HEK293T (cell line): ENCODE results near the gene SEC14L1.
"Not testable (repeated sequence)": the region's sequence is repeated elsewhere in the genome, so short reads cannot be mapped to it uniquely, and the experiment has no call there.

ENCODE experiments used
- CTCF ChIA-PET: fragments of 350-600 bp; formaldehyde crosslinking; extraction: SDS; loops from one replicate; lab custom pipeline; 2021; ENCODE audit warnings: antibody characterized with exemption, inconsistent platforms; lab: Yijun Ruan, JAX
- POLR2A ChIA-PET: fragments of 350-600 bp; formaldehyde crosslinking; extraction: SDS; loops from one replicate; lab custom pipeline; 2020; ENCODE audit warnings: antibody characterized with exemption, inconsistent platforms; lab: Yijun Ruan, JAX
- DNase-seq: peaks from one replicate; pipeline ENCODE4 v3.0.0; 2012; ENCODE audit warnings: mixed read lengths; ENCODE audit errors: extremely low spot score
- ARNT ChIP-seq: fragments of 450-650 bp; IDR thresholded peaks from 2 replicates; pipeline ENCODE4 v1.6.1; 2017; ENCODE audit warnings: mild to moderate bottlenecking
- BHLHE40 ChIP-seq: fragments of 450-650 bp; IDR thresholded peaks from 2 replicates; pipeline ENCODE4 v1.6.1; 2016; ENCODE audit warnings: mild to moderate bottlenecking, moderate library complexity, borderline replicate concordance
- CTBP1 ChIP-seq: fragments of 450-650 bp; IDR thresholded peaks from 2 replicates; pipeline ENCODE4 v1.6.1; 2016; ENCODE audit warnings: borderline replicate concordance
- ELF4 ChIP-seq: fragments of 450-650 bp; IDR thresholded peaks from 2 replicates; pipeline ENCODE4 v1.6.1; 2017; ENCODE audit warnings: antibody characterized with exemption
- FOXA1 ChIP-seq: fragments of 450-650 bp; IDR thresholded peaks from 2 replicates; pipeline ENCODE4 v1.6.1; 2016; ENCODE audit warnings: mild to moderate bottlenecking
- FOXK2 ChIP-seq: fragments of 450-650 bp; IDR thresholded peaks from 2 replicates; pipeline ENCODE4 v1.6.1; 2016; ENCODE audit warnings: mild to moderate bottlenecking
- FOXM1 ChIP-seq: fragments of 450-650 bp; IDR thresholded peaks from 2 replicates; pipeline ENCODE4 v1.6.1; 2017; ENCODE audit warnings: mild to moderate bottlenecking, borderline replicate concordance
- HDGF ChIP-seq: fragments of 450-650 bp; IDR thresholded peaks from 2 replicates; pipeline ENCODE4 v1.6.1; 2017; ENCODE audit warnings: antibody characterized with exemption, borderline replicate concordance
- L3MBTL2 ChIP-seq: fragments of 450-650 bp; conservative IDR thresholded peaks from 2 replicates; pipeline ENCODE4 v1.6.1; 2016; ENCODE audit warnings: mild to moderate bottlenecking
- LEF1 ChIP-seq: fragments of 450-650 bp; IDR thresholded peaks from 2 replicates; pipeline ENCODE4 v1.6.1; 2017; ENCODE audit warnings: mild to moderate bottlenecking, borderline replicate concordance
- NFRKB ChIP-seq: fragments of 450-650 bp; IDR thresholded peaks from 2 replicates; pipeline ENCODE4 v1.6.1; 2016; ENCODE audit warnings: mild to moderate bottlenecking, moderate library complexity
- SP1 ChIP-seq: fragments of 450-650 bp; IDR thresholded peaks from 2 replicates; pipeline ENCODE4 v1.6.1; 2017
- SUZ12 ChIP-seq: fragments of 450-650 bp; IDR thresholded peaks from 2 replicates; pipeline ENCODE4 v1.6.1; 2016; ENCODE audit warnings: mild to moderate bottlenecking
- TARDBP ChIP-seq: fragments of 450-650 bp; IDR thresholded peaks from 2 replicates; pipeline ENCODE4 v1.6.1; 2016
- ZNF384 ChIP-seq: fragments of 450-650 bp; IDR thresholded peaks from 2 replicates; pipeline ENCODE4 v1.6.1; 2016
- TF ChIP-seq, protein P1 (sequence below): fragments of 450-650 bp; IDR thresholded peaks from 2 replicates; pipeline ENCODE4 v1.6.1; 2016

Gene SEC14L1

GRCh38 chr17:77098884-77099545 is 41.8 kb upstream of the SEC14L1 start:
- CTCF ChIA-PET = no interaction called here
- TF ChIP-seq LEF1 (no peak), FOXM1 (no peak), ELF4 (no peak), BHLHE40 (no peak), ZNF384 (no peak), SUZ12 (no peak), CTBP1 (no peak), FOXA1 (no peak), ARNT (no peak)
- TF ChIP-seq, protein P1, sequence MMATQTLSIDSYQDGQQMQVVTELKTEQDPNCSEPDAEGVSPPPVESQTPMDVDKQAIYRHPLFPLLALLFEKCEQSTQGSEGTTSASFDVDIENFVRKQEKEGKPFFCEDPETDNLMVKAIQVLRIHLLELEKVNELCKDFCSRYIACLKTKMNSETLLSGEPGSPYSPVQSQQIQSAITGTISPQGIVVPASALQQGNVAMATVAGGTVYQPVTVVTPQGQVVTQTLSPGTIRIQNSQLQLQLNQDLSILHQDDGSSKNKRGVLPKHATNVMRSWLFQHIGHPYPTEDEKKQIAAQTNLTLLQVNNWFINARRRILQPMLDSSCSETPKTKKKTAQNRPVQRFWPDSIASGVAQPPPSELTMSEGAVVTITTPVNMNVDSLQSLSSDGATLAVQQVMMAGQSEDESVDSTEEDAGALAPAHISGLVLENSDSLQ = no peak
- DNase-seq = no peak
- POLR2A ChIA-PET = interaction anchor here (2.0 kb wide), 1 partner anchor 11 kb away, joined by 9 read pairs; no protein-coding TSS in a partner anchor

DNA sequence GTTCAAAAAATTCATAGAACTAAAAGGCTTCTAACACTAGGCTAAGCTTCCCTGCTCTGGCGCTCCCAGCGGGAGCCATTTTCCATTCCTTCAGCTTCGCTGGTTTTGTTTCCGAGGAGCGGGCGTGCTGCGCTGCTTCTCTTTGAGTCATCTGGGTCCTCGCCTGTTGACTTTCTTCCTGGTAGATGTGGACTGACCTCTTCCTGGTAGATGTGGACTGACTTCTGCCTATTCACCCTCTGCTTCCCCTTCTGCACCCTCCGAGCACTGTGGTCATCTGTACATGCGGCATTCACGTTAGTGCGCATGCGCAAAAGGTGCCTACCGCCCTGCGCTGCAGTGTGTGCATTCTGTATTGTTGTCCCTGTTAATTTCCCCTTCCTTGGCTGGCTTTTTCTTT is 40.8 kb upstream of the SEC14L1 start:
- ChIA-PET POLR2A (interaction anchor here (1.5 kb wide), 1 partner anchor 11 kb away, joined by 5 read pairs; no protein-coding TSS in a partner anchor), CTCF (no interaction called here)
- DNase-seq = no peak
- TF ChIP-seq FOXK2 (no peak), ZNF384 (0 out of 2 replicates have a peak, but pooled peaks have one; percentile 15)

DNA sequence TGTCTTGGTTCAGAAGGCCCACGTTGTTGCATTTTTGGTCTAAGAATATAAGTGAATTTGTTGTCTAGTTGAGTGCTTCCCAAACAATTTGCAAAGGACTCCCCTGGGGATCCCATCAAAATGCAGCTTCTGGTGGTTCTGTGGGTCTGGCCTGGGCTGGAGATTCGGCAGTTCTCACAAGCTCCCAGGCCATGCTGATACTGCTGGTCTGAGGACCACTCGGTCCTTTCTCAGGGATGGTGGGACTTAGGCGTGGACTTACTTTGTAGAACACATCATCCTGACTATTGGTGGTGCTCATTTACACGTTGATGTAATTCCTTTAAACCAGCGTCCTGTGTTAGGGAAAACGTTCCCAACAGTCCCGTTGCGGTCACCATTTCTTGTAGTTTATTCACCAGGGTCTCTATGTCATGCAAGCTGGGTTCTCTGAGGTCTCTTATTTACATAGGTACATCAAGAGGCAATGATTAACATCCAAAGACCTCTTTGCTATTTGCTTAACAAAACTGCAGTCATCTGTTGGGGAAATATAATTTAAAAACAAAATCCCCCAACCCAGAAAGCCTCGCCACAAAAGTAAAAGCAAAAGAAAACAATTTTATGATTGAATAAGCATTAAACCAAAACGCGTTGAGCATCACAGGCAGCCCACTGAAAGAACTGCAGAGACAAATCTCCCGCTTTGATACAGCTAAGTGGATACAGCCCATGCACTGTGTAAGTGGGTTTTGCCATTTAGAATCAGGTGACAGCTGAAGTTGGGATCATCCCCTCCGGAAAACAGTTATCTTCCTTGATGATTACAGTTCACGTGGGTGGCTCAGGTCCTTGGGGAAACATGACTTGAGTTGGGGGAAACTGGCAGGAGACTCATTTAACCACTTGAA is 39.0 kb upstream of the SEC14L1 start:
- TF ChIP-seq SUZ12 (no peak), FOXA1 (no peak), CTBP1 (no peak), HDGF (no peak), ELF4 (no peak), ARNT (no peak), L3MBTL2 (no peak), FOXK2 (no peak), BHLHE40 (no peak), TARDBP (no peak)

DNA sequence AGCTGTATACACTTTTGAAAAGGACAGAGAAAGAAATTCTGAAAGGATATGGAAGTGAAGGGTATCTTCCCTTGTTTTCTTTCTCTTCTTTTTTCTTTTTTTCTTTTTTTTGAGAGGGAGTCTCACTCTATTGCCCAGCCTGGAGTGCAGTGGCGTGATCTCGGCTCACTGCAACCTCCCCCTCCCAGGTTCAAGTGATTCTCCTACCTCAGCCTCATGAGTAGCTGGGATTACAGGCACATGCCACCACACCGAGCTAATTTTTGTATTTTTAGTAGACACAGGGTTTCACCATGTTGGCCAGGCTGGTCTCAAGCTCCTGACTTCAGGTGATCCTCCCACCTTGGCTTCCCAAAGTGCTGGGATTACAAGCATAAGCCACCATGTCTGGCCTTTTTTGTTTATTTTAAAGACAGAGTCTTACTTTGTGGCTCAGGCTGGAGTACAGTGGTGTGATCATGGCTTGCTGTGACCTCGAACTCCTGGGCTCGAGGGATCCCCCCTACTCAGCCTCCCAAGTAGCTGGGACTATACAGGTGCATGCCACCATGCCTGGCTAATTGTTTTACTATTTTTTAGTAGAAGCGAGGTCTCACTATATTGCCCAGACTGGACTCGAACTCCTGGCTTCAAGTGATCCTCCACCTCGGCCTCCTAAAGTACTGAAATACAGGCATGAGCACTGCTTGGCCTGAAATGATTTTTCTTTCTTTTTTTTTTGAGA is 38.2 kb upstream of the SEC14L1 start:
- DNase-seq, POLR2A ChIA-PET, CTCF ChIA-PET: not testable (repeated sequence)

More for the DNA sequence above, 39.0 kb upstream of the SEC14L1 start:
- POLR2A ChIA-PET = no interaction called here
- CTCF ChIA-PET = no interaction called here
- no peak for DNase-seq

DNA sequence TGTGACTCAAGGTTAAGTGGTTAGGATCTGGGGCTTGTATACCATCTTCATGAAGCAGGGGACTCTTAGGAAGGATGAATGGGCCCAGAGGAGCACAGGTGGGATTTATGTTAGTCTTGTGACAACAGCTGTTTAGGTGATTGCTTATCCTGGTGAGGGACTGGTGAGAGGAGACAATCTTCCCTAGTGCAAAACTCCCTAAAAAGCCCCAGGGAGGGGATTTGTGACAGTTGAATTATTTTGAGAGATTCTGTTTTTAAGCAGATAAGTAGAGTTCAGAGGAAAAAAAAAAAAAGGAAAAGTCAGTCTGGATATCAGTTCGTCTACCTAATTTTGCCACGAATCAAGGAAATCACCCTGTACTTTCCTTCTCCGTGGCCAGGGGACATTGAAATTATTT is 35.1 kb upstream of the SEC14L1 start:
- POLR2A ChIA-PET = no interaction called here
- TF ChIP-seq, protein P1 = no peak
- no peak for TF ChIP-seq L3MBTL2
- no peak for TF ChIP-seq ELF4
- TF ChIP-seq SP1 = no peak
- TF ChIP-seq BHLHE40 = no peak
- TF ChIP-seq LEF1 = no peak
- no peak for TF ChIP-seq ARNT
- no peak for TF ChIP-seq FOXK2
- no peak for DNase-seq
- CTCF ChIA-PET = no interaction called here

DNA sequence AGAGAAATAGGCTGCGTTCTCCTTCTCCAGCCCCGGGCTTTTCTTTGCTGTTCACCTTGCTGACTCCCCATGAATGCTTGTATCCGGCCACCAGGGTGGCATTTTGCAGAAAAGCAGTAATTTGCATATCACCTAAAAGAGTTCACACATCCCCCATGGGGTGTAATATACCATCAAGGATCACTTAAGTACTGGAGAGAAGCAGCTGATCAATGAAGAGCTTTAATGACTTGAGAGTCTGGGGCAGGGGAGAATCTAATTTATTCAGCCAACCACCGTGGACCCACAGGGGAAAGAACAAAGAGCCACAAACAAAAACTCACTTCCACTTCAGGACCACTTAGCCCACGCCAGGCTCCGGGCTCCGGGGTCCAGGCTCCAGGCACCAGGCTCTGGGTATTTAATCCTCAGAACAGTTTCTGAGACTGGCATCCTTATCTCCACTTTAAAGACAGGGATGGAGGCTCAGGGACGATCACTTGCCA is 33.9 kb upstream of the SEC14L1 start:
- CTCF ChIA-PET = no interaction called here

More for the DNA sequence above, 33.9 kb upstream of the SEC14L1 start:
- TF ChIP-seq ZNF384 (no peak), FOXA1 (no peak), LEF1 (no peak), BHLHE40 (no peak), FOXK2 (no peak), NFRKB (no peak), CTBP1 (no peak)
- POLR2A ChIA-PET = no interaction called here
- no peak for DNase-seq
